ENCODE data around the gene MTCL1.

GRCh38 chr18:8745355-8746014 is 40.1 kb downstream of the MTCL1 start:
- no peak for TF ChIP-seq ZNF253 (CRISPR knock-in tag; conservative IDR thresholded peaks at IDR 0.05)
- TF ChIP-seq POLR2A (conservative IDR thresholded peaks at IDR 0.05) = no peak
- no peak for TF ChIP-seq SRSF9 (IDR thresholded peaks at IDR 0.05; ENCODE audit: borderline replicate concordance, low read depth, low read length)
- no peak for TF ChIP-seq GABPB2 (CRISPR knock-in tag; conservative IDR thresholded peaks at IDR 0.05)
- no peak for TF ChIP-seq TFE3 (CRISPR knock-in tag; IDR thresholded peaks at IDR 0.05)
- no peak for TF ChIP-seq JUN (IDR thresholded peaks at IDR 0.05; ENCODE audit: borderline replicate concordance, low read depth, low read length)
- no peak for TF ChIP-seq JUN (CRISPR knock-in tag; IDR thresholded peaks at IDR 0.05; ENCODE audit: borderline replicate concordance)
- TF ChIP-seq MEF2D (tag; conservative IDR thresholded peaks at IDR 0.05; ENCODE audit: low read depth) = no peak
- no peak for TF ChIP-seq KDM4B (IDR thresholded peaks at IDR 0.05; ENCODE audit: borderline replicate concordance in 2 of 2, low read depth in 1 of 2)
- TF ChIP-seq ZNF274 (IDR thresholded peaks at IDR 0.05; ENCODE audit: borderline replicate concordance, low read depth, low read length) = no peak
- no peak for TF ChIP-seq CTCF (IDR thresholded peaks at IDR 0.05 in 2 of 3, conservative IDR thresholded peaks at IDR 0.05 in 1 of 3; ENCODE audit: insufficient read depth in 2 of 3, low read depth in 1 of 3, low read length in 3 of 3)

Data from K562 (cell line).